Colonic mucosa (tissue), 4 donors: ENCODE results near the gene ZNF230. TPM values are rescaled to one million over a fixed set of nuclear protein-coding genes. Genes with fewer than 3 reads are reported as not detected.

Source experiments
- DNase-seq: peaks from one replicate; pipeline ENCODE4 v3.0.0-alpha.2; 2020
- H3K27ac ChIP-seq: fragments of 200-600 bp; one replicate; pipeline ENCODE4 v1.8.0; 2021
- H3K27me3 ChIP-seq: fragments of 200-600 bp; one replicate; pipeline ENCODE4 v1.8.0; 2021
- H3K36me3 ChIP-seq: fragments of 200-600 bp; one replicate; pipeline ENCODE4 v1.8.0; 2021
- H3K4me1 ChIP-seq: fragments of 200-600 bp; one replicate; pipeline ENCODE4 v1.8.0; 2021; ENCODE audit warnings: mild to moderate bottlenecking
- H3K4me3 ChIP-seq: fragments of 200-600 bp; one replicate; pipeline ENCODE4 v1.8.0; 2021
- H3K9ac ChIP-seq, 2 donors: one replicate each; pipeline ENCODE4 v1.7.0; 2013; ENCODE audit warnings: control low read depth in 2 of 2, low read depth in 2 of 2, low read length in 2 of 2
- H3K9me3 ChIP-seq: fragments of 200-600 bp; one replicate; pipeline ENCODE4 v1.8.0; 2021
- CTCF ChIP-seq: fragments of 200-600 bp; IDR thresholded peaks from one replicate; pipeline ENCODE4 v1.8.0; 2022; ENCODE audit warnings: antibody characterized with exemption, mild to moderate bottlenecking
- intact Hi-C: fragments of 100-400 bp; cut with DNase I; formaldehyde crosslinking; loops from one replicate; pipeline ENCODE4 v1.14.1; 2022
- total RNA-seq, 2 donors: library from RNA; stranded (reverse); fragmentation: NEBNext Ultra II Directional in 1 of 2; extraction: Animal tissue kit (Norgen Biotek cat#: 25700) in 1 of 2; gene quantifications; one replicate each; pipeline ENCODE4 v1.2.1, GENCODE V29; 2021
- donor health status: healthy.
- donor health status: DM: no; HTN: no; CAD: no.
- donor health status: DM: no; HTN: no; CAD: no.

ZNF230 gene
- total RNA-seq, 2 donors from 2014 or later, result 2.3 to 2.9 TPM

- Histone ChIP-seq H3K9me3 (no peaks in the 10 kb centered on the region), H3K27me3 (no peaks in the 10 kb centered on the region), H3K9ac (no peak overlapping the region), H3K27ac (no peak overlapping the region), H3K4me3 (no peak overlapping the region), H3K36me3 (no peaks in the 10 kb centered on the region), H3K4me1 (no peaks in the 10 kb centered on the region)
- TF ChIP-seq CTCF, result no peak
- DNase-seq, result no peak
- intact Hi-C loops, result no loop called here
Measured at GRCh38 chr19:43976732-43977131, 26.0 kb upstream of the ZNF230 start.

- H3K9me3 ChIP-seq, result no peaks in the 10 kb centered on the region
- no peaks in the 10 kb centered on the region for H3K36me3 ChIP-seq
- no peak for TF ChIP-seq CTCF
- no peak overlapping the region for H3K27ac ChIP-seq
- intact Hi-C loops, result no loop called here
- H3K4me1 ChIP-seq, result no peaks in the 10 kb centered on the region
- no peaks in the 10 kb centered on the region for H3K27me3 ChIP-seq
- no peak overlapping the region for H3K9ac ChIP-seq
- no peak for DNase-seq
- H3K4me3 ChIP-seq, result peak overlapping the region; percentile 67
Measured at GRCh38 chr19:43983544-43983911, 19.2 kb upstream of the ZNF230 start.

DNA sequence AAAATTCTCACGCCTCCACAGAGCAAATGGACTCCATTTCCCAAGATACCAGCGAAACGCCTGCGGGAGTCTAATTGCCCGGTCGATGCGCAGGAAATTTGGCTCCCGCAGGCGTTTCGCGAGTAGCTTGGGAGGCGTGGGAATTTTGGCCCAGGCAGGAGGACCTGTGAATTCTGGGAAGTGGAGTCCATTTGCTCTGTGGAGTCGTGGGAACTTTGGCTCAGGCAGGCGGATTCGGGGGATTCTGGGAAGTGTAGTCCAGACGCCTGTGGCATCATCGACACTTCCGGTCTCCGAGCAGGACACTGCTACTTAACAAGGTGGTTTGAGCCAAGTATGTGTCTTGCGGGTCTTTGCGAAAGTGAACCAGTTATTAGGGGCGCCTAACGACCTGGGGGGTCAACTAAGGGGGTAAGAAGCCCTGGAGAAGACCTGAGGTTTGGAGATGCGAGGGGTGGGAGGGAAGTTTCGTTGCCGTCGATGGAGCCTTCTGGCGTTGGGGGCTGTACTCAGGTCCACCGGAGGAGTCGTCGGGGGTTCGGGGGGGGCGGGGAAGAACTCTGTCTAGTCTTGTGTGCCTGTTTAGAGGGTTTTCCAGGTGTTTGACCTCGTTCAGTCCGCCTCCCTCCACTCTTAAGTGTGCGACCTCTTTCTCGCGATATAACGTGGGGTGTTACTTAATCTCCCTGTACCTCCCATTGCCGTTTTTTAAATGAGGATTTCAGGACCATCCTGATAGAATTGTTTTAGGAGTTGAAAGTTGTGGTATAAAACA, 18.7 kb upstream of the ZNF230 start, which contains the start of gene ZNF155:
Gene ZNF155, plus strand, starts transcription at position 277 of the 775 bp plus-strand sequence. CDS start 4,356 bp downstream, outside the sequence.
- Histone ChIP-seq H3K36me3 (no peaks in the 10 kb centered on the region), H3K27ac (no peak within 1 kb of the TSS), H3K9ac (peak within 1 kb of the TSS; percentile 37 to 66), H3K4me1 (no peaks in the 10 kb centered on the region), H3K9me3 (no peaks in the 10 kb centered on the region), H3K4me3 (peak within 1 kb of the TSS; percentile 67), H3K27me3 (no peaks in the 10 kb centered on the region)
- DNase-seq, result peak; percentile 93
- TF ChIP-seq CTCF, result no peak
- intact Hi-C loops, result no loop called here

DNA sequence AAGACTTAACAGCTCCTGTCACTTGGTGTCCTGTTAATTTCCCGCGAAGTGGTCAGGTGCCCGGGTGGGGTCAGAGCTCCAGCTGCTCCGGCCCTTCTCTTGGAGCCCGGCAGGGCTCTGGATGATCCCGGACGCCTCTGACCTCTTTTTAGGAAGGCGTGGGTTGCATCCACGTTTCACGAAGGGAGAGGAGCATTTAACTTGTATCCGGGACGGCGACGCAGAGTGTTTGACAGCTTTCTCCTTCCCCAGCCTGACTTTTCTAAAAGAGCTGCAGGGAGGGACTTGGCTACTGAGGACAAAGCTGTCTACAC, 18.1 kb upstream of the ZNF230 start:
- intact Hi-C loops, result no loop called here

GRCh38 chr19:43997631-43998290, 5.0 kb upstream of the ZNF230 start:
- no peaks in the 10 kb centered on the region for H3K4me1 ChIP-seq
- no peaks in the 10 kb centered on the region for H3K36me3 ChIP-seq
- no peaks in the 10 kb centered on the region for H3K9me3 ChIP-seq
- H3K27me3 ChIP-seq, result no peaks in the 10 kb centered on the region
- H3K27ac ChIP-seq, result no peak overlapping the region
- TF ChIP-seq CTCF, result no peak
- no peak for DNase-seq
- no peak overlapping the region for H3K9ac ChIP-seq
- intact Hi-C loops, result no loop called here
- H3K4me3 ChIP-seq, result no peak overlapping the region

More for the DNA sequence above, 18.1 kb upstream of the ZNF230 start:
- H3K9me3 ChIP-seq, result no peaks in the 10 kb centered on the region
- no peak overlapping the region for H3K9ac ChIP-seq
- peak; percentile 25 for DNase-seq
- no peaks in the 10 kb centered on the region for H3K4me1 ChIP-seq
- TF ChIP-seq CTCF, result no peak
- no peak overlapping the region for H3K27ac ChIP-seq
- H3K4me3 ChIP-seq, result peak overlapping the region; percentile 67
- H3K36me3 ChIP-seq, result no peaks in the 10 kb centered on the region
- H3K27me3 ChIP-seq, result no peaks in the 10 kb centered on the region
